HepG2 (cell line): ENCODE results near the gene PBOV1. TPM values are rescaled to one million over a fixed set of nuclear protein-coding genes. Genes with fewer than 3 reads are reported as not detected.

Source experiments
- ATAC-seq: fragments of 200-7000 bp; cut with Tn5 transposase; 3 replicates; pipeline ENCODE4 v1.9.1; 2020; ENCODE audit warnings: mild to moderate bottlenecking, moderate library complexity
- BruUV-seq: library from RNA; stranded (reverse); fragments of 400-500 nt; replicated peaks from 2 replicates; lab custom pipeline; 2021; lab: Mats Ljungman, UMichigan
- CTCF ChIA-PET: fragments of 300-600 bp; formaldehyde crosslinking; extraction: SDS; loops from one replicate; lab custom pipeline; 2021; ENCODE audit warnings: low total read pairs, inconsistent platforms, low intra/inter-chr PET ratio; lab: Yijun Ruan, JAX
- POLR2A ChIA-PET: fragments of 350-600 bp; sonication (Branson Sonifier 250); formaldehyde crosslinking; loops from one replicate; lab custom pipeline; 2020; ENCODE audit warnings: antibody characterized with exemption, inconsistent platforms; lab: Yijun Ruan, JAX
- DNase-seq: peaks from one replicate; pipeline ENCODE4 v3.0.0-alpha.2; 2015; ENCODE audit warnings: low spot score
- FAIRE-seq: peaks from 3 replicates; lab custom pipeline; 2011; peaks lifted over from hg19 to GRCh38; lab: Jason Lieb, UNC
- H2AFZ ChIP-seq: one replicate; pipeline ENCODE4 v1.6.1; 2011; ENCODE audit warnings: low read length, inconsistent platforms
- H3K27ac ChIP-seq: fragments of 300-600 bp; 3 replicates; pipeline ENCODE4 v1.8.0; 2011; ENCODE audit warnings: mixed run types, mild to moderate bottlenecking, mixed read lengths, low read length, inconsistent platforms; ENCODE audit not compliant: insufficient read depth; ENCODE audit errors: extremely low read length
- H3K27me3 ChIP-seq, 2 experiments: fragments of 200-600 bp in 1 of 2; 2 replicates in 1 of 2; 3 replicates in 1 of 2; pipeline versions ENCODE4 v1.6.0 to v1.8.0; 2011; ENCODE audit warnings: low read length in 2 of 2, mild to moderate bottlenecking in 2 of 2, moderate library complexity in 2 of 2, inconsistent platforms in 1 of 2; ENCODE audit not compliant: insufficient read depth in 2 of 2, control insufficient read depth in 1 of 2
- H3K36me3 ChIP-seq, 2 experiments: fragments of 200-600 bp in 1 of 2; replicated peaks in 1 of 2; 2 replicates in 1 of 2; 3 replicates in 1 of 2; pipeline versions ENCODE4 v1.5.1 to v1.8.0; 2011; ENCODE audit warnings: low read length in 2 of 2, inconsistent platforms in 1 of 2; ENCODE audit not compliant: insufficient read depth in 2 of 2, control insufficient read depth in 1 of 2
- H3K4me1 ChIP-seq: 2 replicates; pipeline ENCODE4 v1.5.1; 2012; ENCODE audit warnings: low read length, inconsistent platforms; ENCODE audit not compliant: insufficient read depth
- H3K4me2 ChIP-seq: 2 replicates; pipeline ENCODE4 v1.6.0; 2011; ENCODE audit warnings: low read depth, low read length, inconsistent platforms
- H3K4me3 ChIP-seq, 3 experiments: fragments of 200-600 bp in 1 of 3; sonication (generic), shearing (Covaris generic) in 1 of 3; replicated peaks in 1 of 3; 2 replicates each; pipeline ENCODE4 v1.5.1; 2011 to 2016; ENCODE audit warnings: low read length in 3 of 3, inconsistent platforms in 2 of 3, low read depth in 2 of 3, mild to moderate bottlenecking in 2 of 3, control low read depth in 1 of 3, mixed read lengths in 1 of 3; ENCODE audit not compliant: insufficient read depth in 1 of 3
- H3K79me2 ChIP-seq: one replicate; pipeline ENCODE4 v1.6.1; 2011; ENCODE audit warnings: low read length, inconsistent platforms; ENCODE audit not compliant: insufficient read depth
- H3K9ac ChIP-seq: 2 replicates; pipeline ENCODE4 v1.6.0; 2011; ENCODE audit warnings: mild to moderate bottlenecking, low read depth, low read length, inconsistent platforms; ENCODE audit not compliant: insufficient read depth
- H3K9me3 ChIP-seq: 2 replicates; pipeline ENCODE4 v1.5.1; 2012; ENCODE audit warnings: mild to moderate bottlenecking, low read length
- H4K20me1 ChIP-seq: 2 replicates; pipeline ENCODE4 v1.6.0; 2011; ENCODE audit warnings: inconsistent platforms, mild to moderate bottlenecking, low read length, moderate library complexity; ENCODE audit not compliant: insufficient read depth
- GATAD2A ChIP-seq: IDR thresholded peaks from 2 replicates; pipeline ENCODE4 v1.6.1; 2016
- ZNF746 ChIP-seq: sonication (generic); formaldehyde crosslinking; IDR thresholded peaks from 2 replicates; pipeline ENCODE4 v1.8.0; 2022; ENCODE audit warnings: mild to moderate bottlenecking, missing genetic modification reagents
- WGBS: methylation state at CpG from one replicate; pipeline ENCODE4 v1.1.6; 2017; ENCODE audit warnings: low lambda C conversion rate; 5-methylcytosine and 5-hydroxymethylcytosine counted together
- in situ Hi-C: cut with HindIII; loops from 2 replicates; pipeline ENCODE4 v1.10.0; 2017; ENCODE audit warnings: low pct_unique_long_range_greater_than_20kb; ENCODE audit not compliant: extremely low pct_ligation_motif_present
- intact Hi-C: fragments of 100-400 bp; cut with micrococcal nuclease; formaldehyde crosslinking; loops from one replicate; pipeline ENCODE4 v1.10.0; 2022; ENCODE audit not compliant: unreplicated experiment
- polyA plus RNA-seq, 8 experiments: library from polyadenylated mRNA; depleted of rRNA in 3 of 8; stranded (reverse) in 7 of 8; unstranded in 1 of 8; fragments of >200 nt; fragmentation: Illumina TruSeq in 4 of 8; extraction: Trizol in 4 of 8; gene quantifications; 2 replicates each; pipeline versions ENCODE4 v1.2.1 to v1.2.3, GENCODE V29; 2011 to 2016; ENCODE audit warnings: low read depth in 4 of 8, missing spikeins in 1 of 8, mixed read lengths in 1 of 8; ENCODE audit not compliant: insufficient read depth in 1 of 8
- total RNA-seq, 5 experiments: library from RNA; depleted of rRNA; stranded (reverse); fragments of >200 nt; fragmentation: Illumina TruSeq; extraction: Trizol; gene quantifications; 2 replicates each; pipeline ENCODE4 v1.2.3, GENCODE V29; 2016; ENCODE audit warnings: low read depth in 1 of 5
- TF ChIP-seq, protein P1 (sequence below): sonication (generic); formaldehyde crosslinking; IDR thresholded peaks from 2 replicates; pipeline ENCODE4 v1.5.1; 2020; ENCODE audit warnings: mild to moderate bottlenecking, missing genetic modification reagents, borderline replicate concordance

Gene PBOV1
- total and polyA plus RNA-seq, 2 of the 13 experiments (the other 11 are each of a cell fraction or from before 2014, with no cell fraction given): not detected

DNA sequence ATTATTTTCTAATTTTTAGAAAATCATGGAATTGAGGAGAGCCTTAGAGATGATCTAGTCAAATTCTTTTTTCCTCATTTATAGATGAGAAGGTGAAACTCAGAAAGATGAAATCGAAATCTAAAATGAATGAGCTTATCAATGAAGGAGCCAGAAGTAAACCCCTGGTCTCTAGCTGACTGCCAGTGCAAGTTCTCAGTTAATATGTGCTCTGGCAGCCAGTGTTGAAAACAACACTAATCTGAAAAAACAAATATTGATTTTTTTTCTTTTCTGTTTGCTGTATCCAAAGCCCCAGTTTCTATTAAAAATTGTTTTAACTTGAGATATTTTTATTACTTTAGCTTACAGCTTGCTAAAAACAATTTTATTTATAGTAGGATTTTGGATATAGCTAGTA is 21.5 kb upstream of the PBOV1 start:
- WGBS: 39% methylated on average over 1 of the region's 1 CpG
- in situ Hi-C loops: no loop called here
- no peak for DNase-seq
- TF ChIP-seq GATAD2A (CRISPR knock-in tag) (0 out of 2 replicates have a peak, but pooled peaks have one; percentile 26), ZNF746 (CRISPR knock-in tag) (no peak)
- TF ChIP-seq, protein P1, sequence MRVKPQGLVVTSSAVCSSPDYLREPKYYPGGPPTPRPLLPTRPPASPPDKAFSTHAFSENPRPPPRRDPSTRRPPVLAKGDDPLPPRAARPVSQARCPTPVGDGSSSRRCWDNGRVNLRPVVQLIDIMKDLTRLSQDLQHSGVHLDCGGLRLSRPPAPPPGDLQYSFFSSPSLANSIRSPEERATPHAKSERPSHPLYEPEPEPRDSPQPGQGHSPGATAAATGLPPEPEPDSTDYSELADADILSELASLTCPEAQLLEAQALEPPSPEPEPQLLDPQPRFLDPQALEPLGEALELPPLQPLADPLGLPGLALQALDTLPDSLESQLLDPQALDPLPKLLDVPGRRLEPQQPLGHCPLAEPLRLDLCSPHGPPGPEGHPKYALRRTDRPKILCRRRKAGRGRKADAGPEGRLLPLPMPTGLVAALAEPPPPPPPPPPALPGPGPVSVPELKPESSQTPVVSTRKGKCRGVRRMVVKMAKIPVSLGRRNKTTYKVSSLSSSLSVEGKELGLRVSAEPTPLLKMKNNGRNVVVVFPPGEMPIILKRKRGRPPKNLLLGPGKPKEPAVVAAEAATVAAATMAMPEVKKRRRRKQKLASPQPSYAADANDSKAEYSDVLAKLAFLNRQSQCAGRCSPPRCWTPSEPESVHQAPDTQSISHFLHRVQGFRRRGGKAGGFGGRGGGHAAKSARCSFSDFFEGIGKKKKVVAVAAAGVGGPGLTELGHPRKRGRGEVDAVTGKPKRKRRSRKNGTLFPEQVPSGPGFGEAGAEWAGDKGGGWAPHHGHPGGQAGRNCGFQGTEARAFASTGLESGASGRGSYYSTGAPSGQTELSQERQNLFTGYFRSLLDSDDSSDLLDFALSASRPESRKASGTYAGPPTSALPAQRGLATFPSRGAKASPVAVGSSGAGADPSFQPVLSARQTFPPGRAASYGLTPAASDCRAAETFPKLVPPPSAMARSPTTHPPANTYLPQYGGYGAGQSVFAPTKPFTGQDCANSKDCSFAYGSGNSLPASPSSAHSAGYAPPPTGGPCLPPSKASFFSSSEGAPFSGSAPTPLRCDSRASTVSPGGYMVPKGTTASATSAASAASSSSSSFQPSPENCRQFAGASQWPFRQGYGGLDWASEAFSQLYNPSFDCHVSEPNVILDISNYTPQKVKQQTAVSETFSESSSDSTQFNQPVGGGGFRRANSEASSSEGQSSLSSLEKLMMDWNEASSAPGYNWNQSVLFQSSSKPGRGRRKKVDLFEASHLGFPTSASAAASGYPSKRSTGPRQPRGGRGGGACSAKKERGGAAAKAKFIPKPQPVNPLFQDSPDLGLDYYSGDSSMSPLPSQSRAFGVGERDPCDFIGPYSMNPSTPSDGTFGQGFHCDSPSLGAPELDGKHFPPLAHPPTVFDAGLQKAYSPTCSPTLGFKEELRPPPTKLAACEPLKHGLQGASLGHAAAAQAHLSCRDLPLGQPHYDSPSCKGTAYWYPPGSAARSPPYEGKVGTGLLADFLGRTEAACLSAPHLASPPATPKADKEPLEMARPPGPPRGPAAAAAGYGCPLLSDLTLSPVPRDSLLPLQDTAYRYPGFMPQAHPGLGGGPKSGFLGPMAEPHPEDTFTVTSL (CRISPR knock-in tag): no peak
- no peak overlapping the region for H3K4me2 ChIP-seq
- ChIA-PET POLR2A (no interaction called here), CTCF (no interaction called here)
- no peak overlapping the region for H3K4me3 ChIP-seq
- no peak overlapping the region for H3K9ac ChIP-seq
- no TSS peak for BruUV-seq
- no peak overlapping the region for H3K27ac ChIP-seq
- intact Hi-C loops: no loop called here
- H3K4me1 ChIP-seq: no peaks in the 10 kb centered on the region
- no peaks in the 10 kb centered on the region for H3K36me3 ChIP-seq
- no peaks in the 10 kb centered on the region for H4K20me1 ChIP-seq
- no peak for FAIRE-seq
- H3K79me2 ChIP-seq: no peaks in the 10 kb centered on the region
- no peaks in the 10 kb centered on the region for H3K27me3 ChIP-seq
- ATAC-seq: peak; percentile 38; the same call in 1 of the 3 replicates
- no peaks in the 10 kb centered on the region for H3K9me3 ChIP-seq
- H2AFZ ChIP-seq: no peak overlapping the region
